C4-2B (cell line): ENCODE measurements around the gene HS3ST3A1.

Source experiments
- CTCF ChIP-seq: fragments of 450-650 bp; conservative IDR thresholded peaks from 2 replicates; pipeline ENCODE4 v1.5.1; 2017; ENCODE audit warnings: mild to moderate bottlenecking
- ZFX ChIP-seq: fragments of 450-650 bp; IDR thresholded peaks from 2 replicates; pipeline ENCODE4 v1.6.1; 2017

- TF ChIP-seq CTCF: no peak
- TF ChIP-seq ZFX: no peak
Observed at GRCh38 chr17:13638855-13639458, 37.2 kb upstream of the HS3ST3A1 start.
